ENCODE measurements around the gene CACNA1H.

Gene CACNA1H

GRCh38 chr16:1144476-1145382, 8.2 kb upstream of the CACNA1H start:
- Histone ChIP-seq H3K9me3 (ENCODE audit: control insufficient read depth in 1 of 2, low read length in 2 of 2) (no peaks in the 10 kb centered on the region), H3K4me1 (ENCODE audit: control insufficient read depth in 1 of 2, insufficient read depth in 2 of 2, low read length in 2 of 2) (no peaks in the 10 kb centered on the region), H3K27me3 (ENCODE audit: low read depth, low read length) (no peaks in the 10 kb centered on the region), H3K36me3 (ENCODE audit: control insufficient read depth in 1 of 2, insufficient read depth in 2 of 2, low read length in 2 of 2) (no peaks in the 10 kb centered on the region), H3K27ac (ENCODE audit: low read length) (no peak overlapping the region), H3K4me3 (ENCODE audit: low read depth in 1 of 2, low read length in 2 of 2) (no peak overlapping the region)

GRCh38 chr16:1145383-1146100, 7.4 kb upstream of the CACNA1H start:
- H3K4me1 ChIP-seq (ENCODE audit: control insufficient read depth in 1 of 2, insufficient read depth in 2 of 2, low read length in 2 of 2) = peaks cover 0 to 5% of the 10 kb centered on the region in 2 donors
- no peaks in the 10 kb centered on the region for H3K27me3 ChIP-seq (ENCODE audit: low read depth, low read length)
- H3K4me3 ChIP-seq (ENCODE audit: low read depth in 1 of 2, low read length in 2 of 2) = no peak overlapping the region
- H3K9me3 ChIP-seq (ENCODE audit: control insufficient read depth in 1 of 2, low read length in 2 of 2) = no peaks in the 10 kb centered on the region
- H3K36me3 ChIP-seq (ENCODE audit: control insufficient read depth in 1 of 2, insufficient read depth in 2 of 2, low read length in 2 of 2) = no peaks in the 10 kb centered on the region
- no peak overlapping the region for H3K27ac ChIP-seq (ENCODE audit: low read length)

- Histone ChIP-seq H3K9me3 (ENCODE audit: control insufficient read depth in 1 of 2, low read length in 2 of 2) (no peaks in the 10 kb centered on the region), H3K27me3 (ENCODE audit: low read depth, low read length) (no peaks in the 10 kb centered on the region)
Measured at GRCh38 chr16:1146409-1146808, 6.5 kb upstream of the CACNA1H start.

GRCh38 chr16:1147027-1147426, 5.9 kb upstream of the CACNA1H start:
- Histone ChIP-seq H3K27ac (ENCODE audit: low read length) (no peak overlapping the region), H3K27me3 (ENCODE audit: low read depth, low read length) (no peaks in the 10 kb centered on the region), H3K4me1 (ENCODE audit: control insufficient read depth in 1 of 2, insufficient read depth in 2 of 2, low read length in 2 of 2) (peaks cover 0 to 9% of the 10 kb centered on the region in 2 donors), H3K9me3 (ENCODE audit: control insufficient read depth in 1 of 2, low read length in 2 of 2) (no peaks in the 10 kb centered on the region), H3K4me3 (ENCODE audit: low read depth in 1 of 2, low read length in 2 of 2) (no peak overlapping the region), H3K36me3 (ENCODE audit: control insufficient read depth in 1 of 2, insufficient read depth in 2 of 2, low read length in 2 of 2) (no peaks in the 10 kb centered on the region)

More at GRCh38 chr16:1146409-1146808, 6.5 kb upstream of the CACNA1H start:
- Histone ChIP-seq H3K27ac (ENCODE audit: low read length) (no peak overlapping the region), H3K4me3 (ENCODE audit: low read depth in 1 of 2, low read length in 2 of 2) (no peak overlapping the region), H3K4me1 (ENCODE audit: control insufficient read depth in 1 of 2, insufficient read depth in 2 of 2, low read length in 2 of 2) (peaks cover 0 to 5% of the 10 kb centered on the region in 2 donors), H3K36me3 (ENCODE audit: control insufficient read depth in 1 of 2, insufficient read depth in 2 of 2, low read length in 2 of 2) (no peaks in the 10 kb centered on the region)

- no peaks in the 10 kb centered on the region for H3K27me3 ChIP-seq (ENCODE audit: low read depth, low read length)
- peaks cover 0 to 13% of the 10 kb centered on the region in 2 donors for H3K4me1 ChIP-seq (ENCODE audit: control insufficient read depth in 1 of 2, insufficient read depth in 2 of 2, low read length in 2 of 2)
- H3K36me3 ChIP-seq (ENCODE audit: control insufficient read depth in 1 of 2, insufficient read depth in 2 of 2, low read length in 2 of 2) = no peaks in the 10 kb centered on the region
- H3K27ac ChIP-seq (ENCODE audit: low read length) = no peak overlapping the region
- no peaks in the 10 kb centered on the region for H3K9me3 ChIP-seq (ENCODE audit: control insufficient read depth in 1 of 2, low read length in 2 of 2)
- no peak overlapping the region for H3K4me3 ChIP-seq (ENCODE audit: low read depth in 1 of 2, low read length in 2 of 2)
Measured at GRCh38 chr16:1149101-1149636, 3.7 kb upstream of the CACNA1H start.

- Histone ChIP-seq H3K4me1 (ENCODE audit: control insufficient read depth in 1 of 2, insufficient read depth in 2 of 2, low read length in 2 of 2) (peaks cover 0 to 24% of the 10 kb centered on the region in 2 donors), H3K36me3 (ENCODE audit: control insufficient read depth in 1 of 2, insufficient read depth in 2 of 2, low read length in 2 of 2) (no peaks in the 10 kb centered on the region), H3K4me3 (ENCODE audit: low read depth in 1 of 2, low read length in 2 of 2) (no peak overlapping the region), H3K27ac (ENCODE audit: low read length) (no peak overlapping the region), H3K9me3 (ENCODE audit: control insufficient read depth in 1 of 2, low read length in 2 of 2) (no peaks in the 10 kb centered on the region), H3K27me3 (ENCODE audit: low read depth, low read length) (peaks cover 7% of the 10 kb centered on the region)
Measured at GRCh38 chr16:1150511-1150982, 2.4 kb upstream of the CACNA1H start.

- Histone ChIP-seq H3K27ac (ENCODE audit: low read length) (no peak overlapping the region), H3K36me3 (ENCODE audit: control insufficient read depth in 1 of 2, insufficient read depth in 2 of 2, low read length in 2 of 2) (no peaks in the 10 kb centered on the region), H3K9me3 (ENCODE audit: control insufficient read depth in 1 of 2, low read length in 2 of 2) (no peaks in the 10 kb centered on the region), H3K27me3 (ENCODE audit: low read depth, low read length) (peaks cover 7% of the 10 kb centered on the region), H3K4me3 (ENCODE audit: low read depth in 1 of 2, low read length in 2 of 2) (peak overlapping the region in 1 of 2 donors; percentile 42), H3K4me1 (ENCODE audit: control insufficient read depth in 1 of 2, insufficient read depth in 2 of 2, low read length in 2 of 2) (peaks cover 0 to 32% of the 10 kb centered on the region in 2 donors)
Measured at GRCh38 chr16:1151424-1152122, 1.3 kb upstream of the CACNA1H start.

- Histone ChIP-seq H3K27me3 (ENCODE audit: low read depth, low read length) (peaks cover 7% of the 10 kb centered on the region), H3K4me3 (ENCODE audit: low read depth in 1 of 2, low read length in 2 of 2) (peak overlapping the region in 1 of 2 donors; percentile 42), H3K9me3 (ENCODE audit: control insufficient read depth in 1 of 2, low read length in 2 of 2) (no peaks in the 10 kb centered on the region), H3K36me3 (ENCODE audit: control insufficient read depth in 1 of 2, insufficient read depth in 2 of 2, low read length in 2 of 2) (no peaks in the 10 kb centered on the region), H3K4me1 (ENCODE audit: control insufficient read depth in 1 of 2, insufficient read depth in 2 of 2, low read length in 2 of 2) (peaks cover 0 to 32% of the 10 kb centered on the region in 2 donors), H3K27ac (ENCODE audit: low read length) (no peak overlapping the region)
Measured at GRCh38 chr16:1152123-1152638, 725 bp upstream of the CACNA1H start.

GRCh38 chr16:1153480-1154160, 714 bp downstream of the CACNA1H start:
- Histone ChIP-seq H3K36me3 (ENCODE audit: control insufficient read depth in 1 of 2, insufficient read depth in 2 of 2, low read length in 2 of 2) (no peaks in the 10 kb centered on the region), H3K27me3 (ENCODE audit: low read depth, low read length) (peaks cover 7% of the 10 kb centered on the region), H3K27ac (ENCODE audit: low read length) (no peak overlapping the region), H3K4me3 (ENCODE audit: low read depth in 1 of 2, low read length in 2 of 2) (peak overlapping the region in 1 of 2 donors; percentile 61), H3K4me1 (ENCODE audit: control insufficient read depth in 1 of 2, insufficient read depth in 2 of 2, low read length in 2 of 2) (peaks cover 0 to 43% of the 10 kb centered on the region in 2 donors), H3K9me3 (ENCODE audit: control insufficient read depth in 1 of 2, low read length in 2 of 2) (no peaks in the 10 kb centered on the region)

GRCh38 chr16:1154291-1154886, 1.5 kb downstream of the CACNA1H start:
- Histone ChIP-seq H3K36me3 (ENCODE audit: control insufficient read depth in 1 of 2, insufficient read depth in 2 of 2, low read length in 2 of 2) (no peaks in the 10 kb centered on the region), H3K27me3 (ENCODE audit: low read depth, low read length) (peaks cover 7% of the 10 kb centered on the region), H3K27ac (ENCODE audit: low read length) (peak overlapping the region; percentile 31), H3K4me3 (ENCODE audit: low read depth in 1 of 2, low read length in 2 of 2) (peak overlapping the region; percentile 16 to 61), H3K9me3 (ENCODE audit: control insufficient read depth in 1 of 2, low read length in 2 of 2) (no peaks in the 10 kb centered on the region), H3K4me1 (ENCODE audit: control insufficient read depth in 1 of 2, insufficient read depth in 2 of 2, low read length in 2 of 2) (peaks cover 0 to 48% of the 10 kb centered on the region in 2 donors)

All from muscle layer of duodenum (tissue), 2 donors.